H7 (cell line): ENCODE data around the gene PLTP. TPM values are rescaled to one million over a fixed set of nuclear protein-coding genes. Genes with fewer than 3 reads are reported as not detected.
"Not testable (repeated sequence)": the region's sequence is repeated elsewhere in the genome, so short reads cannot be mapped to it uniquely, and the experiment has no call there.

ENCODE experiments used
- DNase-seq: peaks from one replicate; pipeline ENCODE4 v3.0.0; 2012
- H3K27me3 ChIP-seq: 2 replicates; pipeline ENCODE4 v1.6.0; 2011; ENCODE audit warnings: mild to moderate bottlenecking, low read length; ENCODE audit not compliant: control insufficient read depth, insufficient read depth
- H3K36me3 ChIP-seq: replicated peaks from 2 replicates; pipeline ENCODE4 v1.5.1; 2011; ENCODE audit warnings: low read length; ENCODE audit not compliant: control insufficient read depth, insufficient read depth
- H3K4me3 ChIP-seq: 2 replicates; pipeline ENCODE4 v1.5.1; 2011; ENCODE audit warnings: low read depth, mild to moderate bottlenecking, control low read depth, low read length, moderate library complexity; ENCODE audit not compliant: insufficient read depth
- total RNA-seq: library from RNA; depleted of rRNA; stranded (reverse); fragments of >200 nt; shearing (Covaris generic); gene quantifications from 2 replicates; pipeline ENCODE4 v1.2.3, GENCODE V29; 2014

Gene PLTP
- total RNA-seq, 1 experiment from 2014 or later, result 104 TPM

GRCh38 chr20:45902199-45902701 lies 9.7 kb downstream of the PLTP start:
- Histone ChIP-seq H3K4me3 (no peak overlapping the region), H3K36me3 (peaks cover 41% of the 10 kb centered on the region), H3K27me3 (no peaks in the 10 kb centered on the region)
- peak; percentile 35 for DNase-seq

GRCh38 chr20:45901332-45901731 lies 10.6 kb downstream of the PLTP start:
- peaks cover 44% of the 10 kb centered on the region for H3K36me3 ChIP-seq
- H3K4me3 ChIP-seq, H3K27me3 ChIP-seq, DNase-seq: not testable (repeated sequence)

DNA sequence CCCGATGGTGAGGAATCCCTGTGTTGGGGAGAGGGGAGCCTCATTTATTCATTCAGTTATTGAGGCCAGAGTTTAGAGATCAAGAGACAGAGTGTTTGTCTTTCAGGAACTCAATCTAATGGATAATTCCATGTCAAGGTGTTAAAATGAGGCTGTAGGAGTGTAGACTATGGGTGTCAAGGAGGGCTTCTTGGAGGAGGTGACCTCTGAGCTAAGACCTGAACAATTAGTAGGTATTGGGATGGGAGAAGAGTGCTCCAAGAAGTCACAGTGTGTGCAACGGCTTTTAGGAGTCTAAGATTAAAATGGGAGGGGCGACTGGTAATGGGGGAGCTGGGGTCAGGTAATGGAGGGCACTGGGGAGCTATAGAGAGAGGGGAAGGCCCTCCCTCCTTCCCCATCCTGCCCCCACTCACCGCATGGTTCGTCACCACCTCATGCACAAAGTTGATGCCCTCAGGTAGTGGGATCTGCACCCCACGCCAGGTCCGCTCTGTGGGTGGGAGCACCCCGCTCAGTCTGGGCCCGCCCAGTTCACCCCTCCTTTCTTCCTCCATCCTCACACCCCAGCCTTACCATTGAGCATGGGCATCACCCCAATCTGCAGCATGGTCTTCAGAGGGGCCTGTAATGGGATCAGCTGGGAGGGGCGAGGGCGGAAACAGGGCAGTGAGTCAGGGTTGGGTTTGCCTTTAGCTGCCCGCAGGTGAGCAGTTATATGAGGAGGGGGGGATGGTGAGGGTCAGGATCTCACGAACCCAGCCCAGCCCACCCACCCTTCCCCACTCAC lies 12.7 kb downstream of the PLTP start:
- Histone ChIP-seq H3K4me3 (no peak overlapping the region), H3K27me3 (no peaks in the 10 kb centered on the region), H3K36me3 (peaks cover 33% of the 10 kb centered on the region)
- DNase-seq, result no peak

DNA sequence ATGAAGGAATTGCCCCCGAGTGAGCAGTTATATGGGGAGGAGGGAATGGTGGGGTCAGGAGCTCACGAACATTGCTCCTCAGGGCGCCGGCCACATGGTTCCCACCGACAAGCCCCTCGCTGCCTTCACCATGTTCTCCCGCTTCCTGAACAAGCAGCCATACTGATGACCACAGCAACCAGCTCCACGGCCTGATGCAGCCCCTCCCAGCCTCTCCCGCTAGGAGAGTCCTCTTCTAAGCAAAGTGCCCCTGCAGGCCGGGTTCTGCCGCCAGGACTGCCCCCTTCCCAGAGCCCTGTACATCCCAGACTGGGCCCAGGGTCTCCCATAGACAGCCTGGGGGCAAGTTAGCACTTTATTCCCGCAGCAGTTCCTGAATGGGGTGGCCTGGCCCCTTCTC lies 13.7 kb downstream of the PLTP start:
- Histone ChIP-seq H3K27me3 (no peaks in the 10 kb centered on the region), H3K4me3 (no peak overlapping the region), H3K36me3 (peaks cover 33% of the 10 kb centered on the region)
- no peak for DNase-seq

DNA sequence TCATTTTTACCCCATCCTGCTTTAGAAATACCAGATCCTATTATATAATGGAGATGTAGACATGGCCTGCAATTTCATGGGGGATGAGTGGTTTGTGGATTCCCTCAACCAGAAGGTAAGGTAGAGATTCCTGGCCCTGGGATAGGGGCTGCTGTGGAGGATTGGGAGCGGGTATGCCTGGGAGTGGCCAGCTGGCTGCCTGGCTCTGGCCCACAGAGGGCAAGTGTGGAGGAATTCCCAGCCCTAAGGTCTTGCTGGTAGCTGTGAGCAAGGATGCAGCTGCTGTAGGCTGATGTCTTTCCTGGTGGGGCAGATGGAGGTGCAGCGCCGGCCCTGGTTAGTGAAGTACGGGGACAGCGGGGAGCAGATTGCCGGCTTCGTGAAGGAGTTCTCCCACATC lies 14.3 kb downstream of the PLTP start:
- H3K4me3 ChIP-seq, result no peak overlapping the region
- DNase-seq, result no peak
- H3K36me3 ChIP-seq, result peaks cover 33% of the 10 kb centered on the region
- H3K27me3 ChIP-seq, result no peaks in the 10 kb centered on the region

DNA sequence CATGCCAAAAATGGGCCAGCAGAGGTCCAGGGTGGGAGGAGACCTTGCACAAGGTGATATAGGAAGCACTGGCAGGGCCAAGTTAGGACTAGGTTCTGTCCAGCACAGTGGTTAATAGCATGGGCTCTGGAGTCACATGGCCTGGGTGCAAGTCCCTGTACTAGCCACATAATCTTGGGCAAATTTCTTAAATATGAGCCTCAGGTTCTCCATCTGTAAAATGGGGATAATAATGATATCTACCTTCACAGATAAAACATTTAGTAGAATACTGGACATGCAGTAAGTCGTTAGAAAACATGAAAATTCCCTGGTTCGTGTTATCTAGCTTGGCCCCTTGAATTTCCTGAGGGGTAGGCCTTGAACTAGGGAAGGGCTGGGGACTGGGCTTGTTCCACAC lies 14.7 kb downstream of the PLTP start:
- no peak overlapping the region for H3K4me3 ChIP-seq
- no peak for DNase-seq
- H3K36me3 ChIP-seq, result peaks cover 34% of the 10 kb centered on the region
- H3K27me3 ChIP-seq, result no peaks in the 10 kb centered on the region

DNA sequence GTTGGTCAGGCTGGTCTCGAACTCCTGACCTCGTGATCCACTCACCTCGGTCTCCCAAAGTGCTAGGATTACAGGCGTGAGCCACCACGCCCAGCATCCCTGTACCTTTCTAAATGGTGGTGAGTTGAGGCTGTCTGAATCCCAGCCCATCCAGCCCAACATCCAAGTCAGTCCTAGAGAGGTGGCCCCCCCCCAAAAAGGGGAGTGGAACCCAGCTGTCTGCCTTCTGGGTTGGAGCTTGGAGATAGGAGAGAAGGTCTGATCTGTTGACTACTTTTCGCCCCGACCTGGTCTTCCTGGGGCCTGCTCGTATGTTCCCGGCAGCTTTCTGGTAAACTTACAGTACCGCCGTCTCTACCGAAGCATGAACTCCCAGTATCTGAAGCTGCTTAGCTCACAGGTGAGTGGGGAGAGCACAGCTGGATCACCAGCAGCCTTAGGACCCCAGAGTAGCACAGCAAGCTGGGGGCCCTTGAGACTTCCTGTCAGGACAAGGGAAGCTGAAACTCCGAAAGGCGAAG lies 15.3 kb downstream of the PLTP start:
- H3K27me3 ChIP-seq, result no peaks in the 10 kb centered on the region
- no peak overlapping the region for H3K4me3 ChIP-seq
- no peak for DNase-seq
- H3K36me3 ChIP-seq, result peaks cover 30% of the 10 kb centered on the region

DNA sequence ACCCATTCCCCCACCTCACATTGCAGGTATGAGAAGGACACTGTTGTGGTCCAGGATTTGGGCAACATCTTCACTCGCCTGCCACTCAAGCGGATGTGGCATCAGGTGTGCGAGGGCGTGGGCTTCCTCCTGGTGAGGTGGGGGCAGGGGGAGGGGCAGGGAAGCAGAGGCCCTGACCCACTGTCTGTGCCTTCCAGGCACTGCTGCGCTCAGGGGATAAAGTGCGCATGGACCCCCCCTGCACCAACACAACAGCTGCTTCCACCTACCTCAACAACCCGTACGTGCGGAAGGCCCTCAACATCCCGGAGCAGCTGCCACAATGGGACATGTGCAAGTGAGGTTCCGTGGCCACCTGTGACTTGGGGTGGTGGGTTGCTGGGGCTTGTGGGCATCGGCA lies 17.2 kb downstream of the PLTP start:
- Histone ChIP-seq H3K36me3 (peaks cover 21% of the 10 kb centered on the region), H3K4me3 (no peak overlapping the region), H3K27me3 (no peaks in the 10 kb centered on the region; the same call in 1 of the 2 replicates)
- no peak for DNase-seq

DNA sequence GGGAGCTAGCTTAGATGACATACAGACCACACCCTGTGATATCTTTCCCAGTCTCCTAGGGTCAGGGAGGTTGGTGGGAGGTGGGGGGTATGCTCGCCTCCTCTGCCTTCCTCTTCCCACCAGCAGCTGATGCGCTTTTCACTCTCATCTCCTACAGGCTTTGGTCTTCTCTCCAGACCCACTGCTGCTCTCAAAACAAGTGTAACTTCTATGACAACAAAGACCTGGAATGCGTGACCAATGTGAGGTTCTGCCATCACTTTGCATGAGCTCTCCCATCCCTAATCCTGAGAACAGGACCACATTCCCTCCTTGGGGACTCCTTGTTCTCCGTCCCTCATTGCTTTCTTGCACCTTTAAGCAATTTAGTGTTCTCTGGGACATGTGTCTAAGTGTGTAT lies 18.1 kb downstream of the PLTP start:
- Histone ChIP-seq H3K4me3 (no peak overlapping the region), H3K36me3 (peaks cover 16% of the 10 kb centered on the region), H3K27me3 (no peaks in the 10 kb centered on the region; the same call in 1 of the 2 replicates)
- no peak for DNase-seq

DNA sequence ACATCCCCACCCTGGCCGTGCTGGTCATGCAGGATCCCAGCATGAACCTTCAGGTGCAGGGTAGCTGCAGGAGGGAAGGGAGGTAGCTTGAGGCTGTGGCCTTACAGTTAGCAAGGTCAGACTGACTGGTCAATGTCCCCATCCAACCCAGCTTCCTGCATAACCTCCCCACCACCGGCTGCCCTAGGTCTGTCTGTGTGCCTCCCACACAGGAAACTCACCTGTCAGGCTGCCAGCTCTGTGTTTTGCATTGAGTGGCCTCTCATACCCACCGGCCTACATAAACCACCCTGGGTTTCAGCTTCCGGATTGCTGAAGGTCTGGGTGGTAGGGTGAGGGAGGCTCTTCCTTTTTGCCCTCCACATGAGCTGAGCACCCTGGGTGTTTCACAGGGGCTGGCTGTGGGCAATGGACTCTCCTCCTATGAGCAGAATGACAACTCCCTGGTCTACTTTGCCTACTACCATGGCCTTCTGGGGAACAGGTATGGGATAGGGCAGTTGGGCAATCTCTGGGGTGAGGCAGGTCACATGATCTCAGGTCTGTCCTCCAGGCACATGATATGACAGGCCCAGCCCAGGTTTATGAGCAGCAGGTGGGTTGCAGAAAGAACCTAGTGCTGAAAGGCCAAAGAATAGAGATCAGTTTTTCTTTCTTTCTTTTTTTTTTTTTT lies 19.0 kb downstream of the PLTP start:
- DNase-seq, result no peak
- peaks cover 11% of the 10 kb centered on the region for H3K36me3 ChIP-seq
- H3K4me3 ChIP-seq, result no peak overlapping the region
- H3K27me3 ChIP-seq, result no peaks in the 10 kb centered on the region; the same call in 1 of the 2 replicates

DNA sequence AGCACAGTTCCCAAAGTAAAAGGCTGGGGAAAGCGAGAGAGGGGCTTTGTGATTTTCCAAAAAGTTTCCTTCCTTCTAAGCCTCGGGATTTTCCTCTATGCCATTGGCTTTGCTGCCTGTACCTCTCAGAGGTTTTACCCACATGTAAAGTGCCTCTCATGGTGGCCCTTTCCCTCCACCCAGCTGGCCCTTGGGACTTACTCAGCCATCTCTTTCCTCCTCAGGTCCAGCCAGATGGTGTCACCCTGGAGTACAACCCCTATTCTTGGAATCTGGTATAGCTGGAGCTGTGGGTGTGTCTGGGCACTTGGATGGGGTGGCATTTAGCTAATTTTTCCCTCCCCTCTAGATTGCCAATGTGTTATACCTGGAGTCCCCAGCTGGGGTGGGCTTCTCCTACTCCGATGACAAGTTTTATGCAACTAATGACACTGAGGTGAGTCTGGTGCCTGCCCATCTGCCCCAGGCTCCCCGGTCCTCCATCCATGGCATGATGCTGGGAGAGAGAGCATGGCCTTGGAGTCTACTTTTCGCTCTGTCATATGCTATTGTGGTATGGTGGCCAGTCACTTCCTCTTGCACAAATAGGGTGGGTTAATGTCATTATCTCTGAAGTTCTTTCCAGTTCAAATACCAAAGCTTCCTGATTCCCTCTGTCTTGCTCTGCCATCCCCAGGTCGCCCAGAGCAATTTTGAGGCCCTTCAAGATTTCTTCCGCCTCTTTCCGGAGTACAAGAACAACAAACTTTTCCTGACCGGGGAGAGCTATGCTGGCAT lies 19.7 kb downstream of the PLTP start:
- H3K27me3 ChIP-seq, result no peaks in the 10 kb centered on the region; the same call in 1 of the 2 replicates
- peak overlapping the region; percentile 85; the same call in 1 of the 2 replicates for H3K4me3 ChIP-seq
- DNase-seq, result peak; percentile 70
- H3K36me3 ChIP-seq, result peaks cover 9% of the 10 kb centered on the region

DNA sequence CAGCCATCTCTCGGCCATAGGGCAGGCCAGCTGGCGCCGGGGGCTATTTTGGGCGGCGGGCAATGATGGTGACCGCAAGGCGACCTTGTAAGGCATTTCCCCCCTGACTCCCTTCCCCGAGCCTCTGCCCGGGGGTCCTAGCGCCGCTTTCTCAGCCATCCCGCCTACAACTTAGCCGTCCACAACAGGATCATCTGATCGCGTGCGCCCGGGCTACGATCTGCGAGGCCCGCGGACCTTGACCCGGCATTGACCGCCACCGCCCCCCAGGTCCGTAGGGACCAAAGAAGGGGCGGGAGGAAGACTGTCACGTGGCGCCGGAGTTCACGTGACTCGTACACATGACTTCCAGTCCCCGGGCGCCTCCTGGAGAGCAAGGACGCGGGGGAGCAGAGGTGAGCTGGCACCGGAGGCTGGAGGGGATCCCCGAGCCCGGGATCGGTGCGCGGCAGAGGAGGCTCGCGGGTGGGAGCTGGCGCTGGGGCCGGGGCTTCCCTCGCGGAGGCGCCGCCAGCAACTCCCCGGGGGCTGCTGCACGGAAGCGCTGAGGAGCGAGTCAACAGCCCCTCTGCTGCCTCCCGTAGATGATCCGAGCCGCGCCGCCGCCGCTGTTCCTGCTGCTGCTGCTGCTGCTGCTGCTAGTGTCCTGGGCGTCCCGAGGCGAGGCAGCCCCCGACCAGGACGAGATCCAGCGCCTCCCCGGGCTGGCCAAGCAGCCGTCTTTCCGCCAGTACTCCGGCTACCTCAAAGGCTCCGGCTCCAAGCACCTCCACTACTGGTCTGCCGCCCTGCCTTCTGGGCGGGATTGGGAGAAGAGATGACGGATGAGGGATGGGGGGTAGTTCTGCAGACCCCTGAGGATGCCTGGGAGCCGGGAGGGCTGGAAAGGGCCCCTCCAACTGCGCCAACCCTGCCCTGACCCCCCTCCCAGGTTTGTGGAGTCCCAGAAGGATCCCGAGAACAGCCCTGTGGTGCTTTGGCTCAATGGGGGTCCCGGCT lies 20.7 kb downstream of the PLTP start, which contains the start of the genes CTSA and NEURL2:
TSS of gene CTSA (plus strand) at position 351 of the 999 bp plus-strand sequence. CDS start at position 585, 234 bp downstream.
TSS of gene NEURL2 (minus strand) at position 224 of the 999 bp plus-strand sequence. CDS start at position 7, 217 bp downstream.
- Histone ChIP-seq H3K36me3 (peaks cover 5% of the 10 kb centered on the region), H3K27me3 (no peaks in the 10 kb centered on the region; the same call in 1 of the 2 replicates), H3K4me3 (peak within 1 kb of the TSS; percentile 85)
- peak; percentile 99 for DNase-seq
